ENCODE results near the gene DCP2.

DCP2 gene

GRCh38 chr5:113027015-113027414, 50.4 kb downstream of the DCP2 start:
- no peak for DNase-seq
- H3K36me3 Mint-ChIP-seq (ENCODE audit: low read depth) = peaks cover 57% of the 10 kb centered on the region
- TF ChIP-seq, protein P1, sequence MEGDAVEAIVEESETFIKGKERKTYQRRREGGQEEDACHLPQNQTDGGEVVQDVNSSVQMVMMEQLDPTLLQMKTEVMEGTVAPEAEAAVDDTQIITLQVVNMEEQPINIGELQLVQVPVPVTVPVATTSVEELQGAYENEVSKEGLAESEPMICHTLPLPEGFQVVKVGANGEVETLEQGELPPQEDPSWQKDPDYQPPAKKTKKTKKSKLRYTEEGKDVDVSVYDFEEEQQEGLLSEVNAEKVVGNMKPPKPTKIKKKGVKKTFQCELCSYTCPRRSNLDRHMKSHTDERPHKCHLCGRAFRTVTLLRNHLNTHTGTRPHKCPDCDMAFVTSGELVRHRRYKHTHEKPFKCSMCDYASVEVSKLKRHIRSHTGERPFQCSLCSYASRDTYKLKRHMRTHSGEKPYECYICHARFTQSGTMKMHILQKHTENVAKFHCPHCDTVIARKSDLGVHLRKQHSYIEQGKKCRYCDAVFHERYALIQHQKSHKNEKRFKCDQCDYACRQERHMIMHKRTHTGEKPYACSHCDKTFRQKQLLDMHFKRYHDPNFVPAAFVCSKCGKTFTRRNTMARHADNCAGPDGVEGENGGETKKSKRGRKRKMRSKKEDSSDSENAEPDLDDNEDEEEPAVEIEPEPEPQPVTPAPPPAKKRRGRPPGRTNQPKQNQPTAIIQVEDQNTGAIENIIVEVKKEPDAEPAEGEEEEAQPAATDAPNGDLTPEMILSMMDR (IDR thresholded peaks at IDR 0.05) = no peak
- H3K27ac Mint-ChIP-seq = peak overlapping the region; percentile 68
- H3K9me3 Mint-ChIP-seq = no peaks in the 10 kb centered on the region
- no peak overlapping the region for H3K4me3 Mint-ChIP-seq
- H3K27me3 Mint-ChIP-seq (ENCODE audit: low read depth, poor library complexity) = no peaks in the 10 kb centered on the region
- H3K4me1 Mint-ChIP-seq = peaks cover 19% of the 10 kb centered on the region

GRCh38 chr5:113027431-113027830, 50.8 kb downstream of the DCP2 start:
- H3K27ac Mint-ChIP-seq = peak overlapping the region; percentile 68
- H3K4me1 Mint-ChIP-seq = peaks cover 19% of the 10 kb centered on the region
- H3K4me3 Mint-ChIP-seq = no peak overlapping the region
- H3K36me3 Mint-ChIP-seq (ENCODE audit: low read depth) = peaks cover 54% of the 10 kb centered on the region
- DNase-seq = no peak
- no peaks in the 10 kb centered on the region for H3K27me3 Mint-ChIP-seq (ENCODE audit: low read depth, poor library complexity)
- no peaks in the 10 kb centered on the region for H3K9me3 Mint-ChIP-seq
- TF ChIP-seq, protein P1 (IDR thresholded peaks at IDR 0.05) = no peak

DNA sequence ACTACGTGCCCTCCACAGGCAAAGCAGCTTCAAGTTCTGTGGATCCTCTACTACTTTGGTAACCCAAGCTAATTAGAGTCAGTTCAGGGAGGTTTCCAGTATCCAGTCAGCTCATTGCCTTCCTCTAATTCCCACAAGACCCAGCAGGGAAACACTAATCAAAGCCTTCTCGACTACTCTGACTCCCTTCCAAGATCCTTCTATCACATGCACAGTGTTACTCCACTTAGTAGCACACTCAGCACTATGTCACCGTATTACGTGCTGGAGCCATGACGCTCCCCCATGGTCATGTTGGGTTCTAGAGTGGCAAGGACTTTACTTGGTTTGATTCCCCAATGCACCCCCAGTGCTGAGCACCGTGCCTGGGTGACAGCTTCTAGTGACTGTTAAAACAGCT, 53.0 kb downstream of the DCP2 start:
- Mint-ChIP-seq H3K36me3 (ENCODE audit: low read depth) (peaks cover 52% of the 10 kb centered on the region), H3K4me1 (peaks cover 22% of the 10 kb centered on the region), H3K4me3 (no peak overlapping the region), H3K9me3 (no peaks in the 10 kb centered on the region), H3K27me3 (ENCODE audit: low read depth, poor library complexity) (no peaks in the 10 kb centered on the region), H3K27ac (no peak overlapping the region)
- TF ChIP-seq, protein P1 (IDR thresholded peaks at IDR 0.05) = no peak
- DNase-seq = no peak

DNA sequence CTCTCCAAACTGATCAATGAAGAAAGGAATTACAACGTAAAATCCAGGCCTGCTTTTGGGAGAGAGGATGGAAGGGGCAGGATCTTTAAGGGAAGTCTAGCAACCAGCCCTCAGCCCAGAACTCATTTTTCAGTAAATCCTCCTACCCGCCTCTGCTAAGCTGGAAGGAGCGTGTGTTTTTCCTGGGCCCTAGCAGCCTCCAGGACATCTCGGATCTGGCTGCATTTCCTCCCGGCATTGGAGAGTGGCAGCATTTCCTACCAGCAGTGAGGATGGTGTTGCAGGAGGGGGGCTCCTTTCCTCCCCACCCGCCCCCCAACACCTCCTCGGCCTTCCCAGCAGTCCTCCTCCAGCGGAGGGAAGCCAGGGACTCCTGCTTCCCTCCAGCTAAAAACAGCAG, 54.5 kb downstream of the DCP2 start:
- Mint-ChIP-seq H3K4me3 (no peak overlapping the region), H3K27me3 (ENCODE audit: low read depth, poor library complexity) (no peaks in the 10 kb centered on the region), H3K4me1 (peaks cover 32% of the 10 kb centered on the region), H3K36me3 (ENCODE audit: low read depth) (peaks cover 45% of the 10 kb centered on the region), H3K27ac (peak overlapping the region; percentile 80), H3K9me3 (no peaks in the 10 kb centered on the region)
- TF ChIP-seq, protein P1 (IDR thresholded peaks at IDR 0.05) = no peak
- DNase-seq = no peak

DNA sequence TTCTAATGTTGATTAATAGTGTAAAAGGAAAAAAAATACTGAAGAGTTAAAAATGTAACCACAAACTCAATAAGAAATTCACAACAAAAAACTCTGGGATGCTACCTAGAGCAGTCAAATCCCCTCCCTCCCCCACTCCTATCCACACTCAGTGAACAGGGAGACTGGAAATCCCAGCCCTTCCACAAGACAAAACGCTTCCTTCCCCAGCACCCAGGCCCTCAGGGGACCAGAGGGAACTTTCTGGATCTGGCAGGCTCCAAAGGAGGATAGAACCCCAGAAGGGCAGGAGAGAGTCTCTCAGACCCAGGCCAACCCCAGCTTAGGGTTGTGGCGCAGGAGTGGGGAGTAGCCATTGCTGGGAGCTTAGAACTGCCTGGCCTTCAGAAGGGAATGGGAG, 55.0 kb downstream of the DCP2 start:
- H3K4me1 Mint-ChIP-seq = peaks cover 32% of the 10 kb centered on the region
- peak overlapping the region; percentile 90 for H3K27ac Mint-ChIP-seq
- H3K4me3 Mint-ChIP-seq = no peak overlapping the region
- DNase-seq = no peak
- no peaks in the 10 kb centered on the region for H3K9me3 Mint-ChIP-seq
- TF ChIP-seq, protein P1 (IDR thresholded peaks at IDR 0.05) = no peak
- peaks cover 43% of the 10 kb centered on the region for H3K36me3 Mint-ChIP-seq (ENCODE audit: low read depth)
- no peaks in the 10 kb centered on the region for H3K27me3 Mint-ChIP-seq (ENCODE audit: low read depth, poor library complexity)

GRCh38 chr5:113034182-113034773, 57.7 kb downstream of the DCP2 start:
- Mint-ChIP-seq H3K9me3 (no peaks in the 10 kb centered on the region), H3K4me1 (peaks cover 38% of the 10 kb centered on the region), H3K27ac (peak overlapping the region; percentile 33), H3K27me3 (ENCODE audit: low read depth, poor library complexity) (no peaks in the 10 kb centered on the region), H3K36me3 (ENCODE audit: low read depth) (peaks cover 30% of the 10 kb centered on the region), H3K4me3 (no peak overlapping the region)
- no peak for DNase-seq
- TF ChIP-seq, protein P1 (IDR thresholded peaks at IDR 0.05) = no peak

All from nephron progenitor cell (in vitro differentiated cells).